HG03521 (cell line): Measurements from ENCODE around the gene MAGIX.
A peak's percentile ranks its signal among the peaks of the same experiment; 100 is the strongest.
"Not testable (repeated sequence)": the region's sequence is repeated elsewhere in the genome, so short reads cannot be mapped to it uniquely, and the experiment has no call there.

Source experiments
- ATAC-seq: cut with Tn5 transposase; IDR thresholded peaks from one replicate; pipeline ENCODE4 v1.9.1; 2021; ENCODE audit warnings: mild to moderate bottlenecking, moderate library complexity; ENCODE audit not compliant: unreplicated experiment

The MAGIX gene

GRCh38 chrX:49157194-49157593, 5.4 kb upstream of the MAGIX start:
- ATAC-seq, result no peak

GRCh38 chrX:49160908-49161307, 1.6 kb upstream of the MAGIX start:
- no peak for ATAC-seq

GRCh38 chrX:49161632-49162031, 926 bp upstream of the MAGIX start:
- no peak for ATAC-seq

- ATAC-seq, result peak; percentile 55
Observed at GRCh38 chrX:49163555-49164419, 1.2 kb downstream of the MAGIX start.

GRCh38 chrX:49164589-49165360, 2.2 kb downstream of the MAGIX start:
- ATAC-seq, result no peak

GRCh38 chrX:49165901-49166881, 3.6 kb downstream of the MAGIX start:
- ATAC-seq, result peak; percentile 32

- no peak for ATAC-seq
Observed at GRCh38 chrX:49166914-49167739, 4.6 kb downstream of the MAGIX start.

GRCh38 chrX:49167740-49168108, 5.2 kb downstream of the MAGIX start:
- ATAC-seq, result no peak

GRCh38 chrX:49171752-49172279, 9.3 kb downstream of the MAGIX start, which contains the start of gene PLP2:
PLP2 (plus strand) TSS chrX:49171898; CDS start chrX:49172001, 103 bp downstream.
- no peak for ATAC-seq

GRCh38 chrX:49172280-49172780, 9.8 kb downstream of the MAGIX start:
- ATAC-seq, result no peak

- ATAC-seq, result not testable (repeated sequence)
Observed at GRCh38 chrX:49173544-49173943, 11.0 kb downstream of the MAGIX start.

- ATAC-seq, result no peak
Observed at GRCh38 chrX:49174723-49175122, 12.2 kb downstream of the MAGIX start.

- ATAC-seq, result no peak
Observed at GRCh38 chrX:49175435-49176274, 13.1 kb downstream of the MAGIX start.

- ATAC-seq, result no peak
Observed at GRCh38 chrX:49176421-49177326, 14.1 kb downstream of the MAGIX start.

- no peak for ATAC-seq
Observed at GRCh38 chrX:49177338-49177833, 14.8 kb downstream of the MAGIX start.

GRCh38 chrX:49177873-49178480, 15.4 kb downstream of the MAGIX start:
- ATAC-seq, result no peak

- no peak for ATAC-seq
Observed at GRCh38 chrX:49178537-49178936, 16.0 kb downstream of the MAGIX start.
